GM18907 (cell line): ENCODE data around the gene SYMPK.
A peak's percentile ranks its signal among the peaks of the same experiment; 100 is the strongest.
"Not testable (repeated sequence)": the region's sequence is repeated elsewhere in the genome, so short reads cannot be mapped to it uniquely, and the experiment has no call there.

ENCODE experiments used
- ATAC-seq: cut with Tn5 transposase; IDR thresholded peaks from one replicate; pipeline ENCODE4 v1.9.1; 2021; ENCODE audit warnings: mild to moderate bottlenecking, moderate library complexity; ENCODE audit not compliant: unreplicated experiment

The SYMPK gene

GRCh38 chr19:45809643-45810159, 53.2 kb downstream of the SYMPK start:
- no peak for ATAC-seq

- ATAC-seq: no peak
Observed at GRCh38 chr19:45805719-45806118, 57.2 kb downstream of the SYMPK start.

DNA sequence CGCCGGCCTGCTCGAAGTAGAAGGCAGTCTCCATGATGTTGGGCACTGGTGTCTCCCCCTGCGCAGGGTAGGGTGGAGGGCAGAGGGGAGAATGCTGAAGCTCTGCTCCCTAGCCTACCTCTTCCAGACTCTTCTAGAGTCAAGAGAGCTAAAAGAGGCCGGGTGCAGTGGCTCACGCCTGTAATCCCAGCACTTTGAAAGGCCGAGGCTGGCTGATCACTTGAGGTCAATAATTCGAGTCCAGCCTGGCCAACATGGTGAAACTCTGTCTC, 58.1 kb downstream of the SYMPK start:
- ATAC-seq: no peak

GRCh38 chr19:45804140-45804958, 58.6 kb downstream of the SYMPK start:
- ATAC-seq: no peak

- no peak for ATAC-seq
Observed at GRCh38 chr19:45801603-45802175, 61.3 kb downstream of the SYMPK start.

- no peak for ATAC-seq
Observed at GRCh38 chr19:45800070-45800553, 62.8 kb downstream of the SYMPK start.

- ATAC-seq: not testable (repeated sequence)
Observed at GRCh38 chr19:45799541-45799940, 63.4 kb downstream of the SYMPK start.

GRCh38 chr19:45798995-45799517, 63.9 kb downstream of the SYMPK start:
- ATAC-seq: no peak

DNA sequence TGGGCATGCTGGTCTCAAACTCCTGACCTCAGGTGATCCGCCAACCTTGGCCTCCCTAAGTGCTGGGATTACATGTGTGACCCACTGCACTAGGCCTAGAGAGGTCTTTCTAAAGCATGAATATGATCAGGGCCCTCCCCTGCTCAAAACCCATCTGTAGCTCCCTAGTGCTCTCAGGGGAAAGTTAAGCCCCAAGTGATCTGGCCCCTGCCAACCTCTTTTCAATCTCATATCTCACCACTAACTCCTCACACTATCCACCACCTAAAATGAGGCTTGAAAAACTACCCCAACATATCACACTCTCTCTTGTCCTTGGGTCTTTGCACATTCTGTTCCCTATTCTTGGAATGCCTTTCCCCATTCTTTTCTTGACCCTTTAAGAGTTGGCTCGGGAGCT, 68.3 kb downstream of the SYMPK start:
- ATAC-seq: no peak

GRCh38 chr19:45793876-45794275, 69.1 kb downstream of the SYMPK start:
- ATAC-seq: no peak

DNA sequence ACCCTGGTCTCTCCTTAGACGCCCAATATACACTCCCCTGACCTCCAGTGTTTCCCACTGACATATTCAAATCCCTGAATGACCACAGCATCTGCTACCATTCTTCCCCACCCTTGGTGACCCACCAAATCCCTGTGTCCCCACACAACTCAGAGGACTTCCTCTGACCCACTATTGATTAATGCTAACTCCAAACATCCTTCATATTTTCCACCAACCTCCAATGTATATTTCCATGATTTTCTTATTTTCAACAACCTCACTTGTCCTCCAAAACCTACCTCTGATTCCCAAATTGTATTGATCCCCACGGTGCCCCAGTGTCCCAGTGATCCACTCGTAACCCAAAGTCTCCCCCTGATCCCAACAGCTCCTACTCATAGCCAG, 69.8 kb downstream of the SYMPK start:
- ATAC-seq: no peak

GRCh38 chr19:45792470-45793177, 70.3 kb downstream of the SYMPK start, which contains the start of gene DMWD:
TSS of gene DMWD (minus strand) at chr19:45792845. CDS start at chr19:45792756, 89 bp downstream.
- peak; percentile 80 for ATAC-seq

GRCh38 chr19:45791744-45792469, 71.0 kb downstream of the SYMPK start:
- peak; percentile 28 for ATAC-seq

GRCh38 chr19:45790942-45791341, 72.0 kb downstream of the SYMPK start:
- no peak for ATAC-seq

- no peak for ATAC-seq
Observed at GRCh38 chr19:45789035-45789786, 73.7 kb downstream of the SYMPK start.

DNA sequence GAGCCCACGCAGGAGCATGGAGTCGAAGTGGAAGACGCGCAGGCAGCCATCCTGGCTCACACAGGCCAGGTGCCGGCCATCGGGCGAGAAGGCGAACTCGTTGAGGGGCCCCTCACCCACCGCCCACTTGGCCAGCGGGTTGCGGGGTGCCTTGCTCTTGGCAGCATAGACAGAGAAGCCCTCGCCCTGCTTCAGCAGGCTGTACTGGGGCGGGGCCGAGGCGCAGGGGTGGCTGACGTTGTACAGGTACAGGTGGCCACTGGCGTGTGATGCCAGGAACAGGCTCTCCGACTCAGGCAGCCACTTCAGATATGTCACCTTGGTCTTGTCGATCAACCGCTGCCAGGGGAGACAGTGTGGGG, 76.4 kb downstream of the SYMPK start:
- no peak for ATAC-seq

DNA sequence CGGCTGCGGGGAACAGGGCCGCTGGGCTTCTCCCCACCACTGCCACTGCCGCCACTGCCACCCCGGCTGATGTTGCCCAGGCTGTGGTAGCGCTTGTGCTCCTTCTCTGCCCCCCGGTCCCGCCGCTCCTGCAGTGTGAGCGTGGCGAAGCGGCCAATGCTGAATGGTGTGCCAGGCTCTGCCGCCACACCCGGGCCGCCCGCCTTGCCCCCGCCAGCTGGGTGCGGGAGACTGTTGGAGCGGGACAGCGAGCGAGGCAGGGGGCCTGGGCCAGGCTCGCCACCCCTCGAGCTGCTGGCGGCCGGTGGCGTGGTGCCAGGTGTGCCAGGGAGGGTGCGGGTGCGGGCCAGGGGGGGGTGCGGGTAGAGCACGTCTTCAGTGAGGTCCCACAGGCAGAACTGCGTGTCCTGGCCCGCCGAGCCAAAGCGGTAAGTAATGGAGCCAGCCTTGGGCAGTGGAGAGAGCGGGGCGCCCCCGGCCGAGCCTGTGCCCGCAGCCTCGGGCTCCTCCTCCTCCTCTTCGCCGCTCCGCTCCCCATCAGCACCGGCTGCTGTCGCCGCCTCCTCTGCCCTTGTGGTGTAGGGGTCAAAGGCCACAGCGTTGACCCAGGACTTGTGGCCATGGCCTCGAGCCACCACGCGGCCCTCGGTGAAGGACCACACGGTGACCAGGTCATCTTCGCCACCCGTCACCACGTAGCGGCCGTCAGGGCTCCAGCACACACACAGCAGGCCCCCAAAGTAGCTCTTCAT, 77.0 kb downstream of the SYMPK start:
- ATAC-seq: no peak

DNA sequence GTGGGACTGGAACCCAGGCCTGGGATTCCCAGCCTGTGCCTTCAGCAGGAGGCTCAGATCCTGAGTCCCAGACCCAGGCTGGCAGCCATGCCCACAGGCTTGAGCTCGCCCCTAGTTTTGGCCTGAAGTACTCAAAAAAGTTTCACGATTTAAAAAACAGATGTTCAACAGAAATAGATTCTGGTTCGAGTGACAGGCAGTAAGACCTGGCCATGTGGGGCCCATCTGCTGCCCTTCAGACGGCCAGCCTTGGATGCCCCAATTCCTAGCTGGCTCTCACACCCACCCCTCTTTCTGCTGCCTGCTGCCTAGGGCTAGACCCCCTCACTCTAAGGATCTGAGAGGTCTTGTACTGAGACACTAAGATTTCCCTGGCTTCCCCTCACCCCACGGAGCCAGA, 77.8 kb downstream of the SYMPK start:
- ATAC-seq: no peak

DNA sequence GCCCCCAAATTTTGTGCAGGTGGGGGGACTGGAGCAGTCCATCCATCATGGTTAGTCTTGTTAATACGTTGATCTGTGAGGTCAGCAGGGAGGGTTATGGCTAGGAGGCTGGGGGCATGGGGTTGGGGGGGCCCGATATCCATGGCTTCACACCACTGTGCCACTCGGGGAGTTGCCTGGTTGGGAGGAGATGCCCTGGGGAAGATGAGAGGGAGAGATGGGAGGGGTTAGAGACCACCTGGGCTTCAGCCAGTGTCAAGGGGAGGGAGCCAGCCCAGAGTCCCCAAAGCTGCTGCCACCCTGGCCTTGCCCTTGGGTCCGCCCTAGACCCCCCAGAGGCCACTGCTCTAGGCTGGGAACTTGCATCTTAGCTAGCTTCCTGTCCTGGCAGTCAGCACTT, 78.9 kb downstream of the SYMPK start:
- ATAC-seq: no peak
